H1 (cell line): Measurements from ENCODE around the gene CD81. TPM values are rescaled to one million over a fixed set of nuclear protein-coding genes. Genes with fewer than 3 reads are reported as not detected.

ENCODE experiments used
- CTCF ChIA-PET: fragments of 300-600 bp; sonication (Branson Sonifier 250); formaldehyde crosslinking; loops from one replicate; lab custom pipeline; 2021; ENCODE audit not compliant: partially characterized antibody; lab: Charles Lee
- POLR2A ChIA-PET: fragments of 300-600 bp; sonication (Branson Sonifier 250); formaldehyde crosslinking; loops from one replicate; lab custom pipeline; 2021; ENCODE audit warnings: inconsistent platforms; ENCODE audit not compliant: partially characterized antibody; lab: Charles Lee
- DNase-seq, 2 experiments: peaks; one replicate each; pipeline versions ENCODE4 v3.0.0 to v3.0.0-alpha.2; 2010 to 2022; ENCODE audit warnings: low spot score in 2 of 2, low read depth in 1 of 2, mixed read lengths in 1 of 2
- FAIRE-seq: peaks from 2 replicates; lab custom pipeline; 2011; peaks lifted over from hg19 to GRCh38; lab: Jason Lieb, UNC
- H2AFZ ChIP-seq: 2 replicates; pipeline ENCODE4 v1.8.1; 2012; ENCODE audit warnings: low read length, inconsistent platforms
- H2AK5ac ChIP-seq: 2 replicates; pipeline ENCODE4 v1.6.1; 2013; ENCODE audit warnings: low read depth, low read length
- H2BK120ac ChIP-seq: replicated peaks from 2 replicates; pipeline ENCODE3; 2013; ENCODE audit warnings: low read depth, low read length, inconsistent platforms
- H2BK12ac ChIP-seq: 2 replicates; pipeline ENCODE4 v1.6.1; 2013; ENCODE audit warnings: low read depth, low read length
- H2BK15ac ChIP-seq: 2 replicates; pipeline ENCODE4 v1.6.1; 2013; ENCODE audit warnings: low read length
- H2BK20ac ChIP-seq: 2 replicates; pipeline ENCODE4 v1.6.1; 2013; ENCODE audit warnings: low read length
- H2BK5ac ChIP-seq: 2 replicates; pipeline ENCODE4 v1.6.1; 2013; ENCODE audit warnings: low read depth, low read length
- H3K14ac ChIP-seq: 2 replicates; pipeline ENCODE4 v1.6.1; 2013; ENCODE audit warnings: inconsistent platforms; ENCODE audit not compliant: insufficient read length
- H3K18ac ChIP-seq: 2 replicates; pipeline ENCODE4 v1.6.1; 2013; ENCODE audit warnings: low read length; ENCODE audit errors: extremely low read depth
- H3K23ac ChIP-seq: 2 replicates; pipeline ENCODE4 v1.6.1; 2013; ENCODE audit warnings: inconsistent platforms; ENCODE audit not compliant: insufficient read length
- H3K23me2 ChIP-seq: 2 replicates; pipeline ENCODE4 v1.6.1; 2013; ENCODE audit warnings: low read depth, low read length
- H3K27ac ChIP-seq: 2 replicates; pipeline ENCODE4 v1.6.1; 2011; ENCODE audit warnings: low read depth, low read length, inconsistent platforms
- H3K27me3 ChIP-seq, 4 experiments: replicated peaks in 1 of 4; 1 replicate in 1 of 4; 2 replicates in 3 of 4; pipeline versions ENCODE4 v1.6.1 to v1.8.1; 2011 to 2013; ENCODE audit warnings: low read length in 3 of 4, mild to moderate bottlenecking in 3 of 4, inconsistent platforms in 2 of 4, mixed read lengths in 2 of 4, moderate library complexity in 1 of 4; ENCODE audit not compliant: control insufficient read depth in 3 of 4, insufficient read depth in 3 of 4; ENCODE audit errors: extremely low read depth in 1 of 4
- H3K36me3 ChIP-seq, 4 experiments: 2 replicates each; pipeline versions ENCODE4 v1.6.1 to v1.8.1; 2011 to 2013; ENCODE audit warnings: mild to moderate bottlenecking in 4 of 4, low read length in 3 of 4, moderate library complexity in 2 of 4, control low read depth in 1 of 4, inconsistent platforms in 1 of 4; ENCODE audit not compliant: insufficient read depth in 4 of 4, control insufficient read depth in 2 of 4
- H3K4ac ChIP-seq: replicated peaks from 2 replicates; pipeline ENCODE3; 2013; ENCODE audit warnings: low read length, low read depth, mixed read lengths, inconsistent platforms; ENCODE audit not compliant: insufficient read length
- H3K4me1 ChIP-seq, 4 experiments: replicated peaks in 1 of 4; 1 replicate in 1 of 4; 2 replicates in 3 of 4; pipeline versions ENCODE4 v1.6.1 to v1.8.1; 2011 to 2013; ENCODE audit warnings: low read length in 3 of 4, inconsistent platforms in 2 of 4, mixed read lengths in 1 of 4; ENCODE audit not compliant: insufficient read depth in 4 of 4, control insufficient read depth in 3 of 4
- H3K4me2 ChIP-seq, 2 experiments: 2 replicates each; pipeline versions ENCODE4 v1.6.1 to v1.8.1; 2011 to 2013; ENCODE audit warnings: low read depth in 2 of 2, low read length in 2 of 2, control low read depth in 1 of 2, inconsistent platforms in 1 of 2, mild to moderate bottlenecking in 1 of 2; ENCODE audit not compliant: insufficient read depth in 1 of 2
- H3K4me3 ChIP-seq, 4 experiments: fragments of 200-600, 300-600 bp in 1 of 4; sonication (generic), shearing (Covaris generic), sonication (Bioruptor Twin) in 1 of 4; 2 replicates each; pipeline versions ENCODE4 v1.5.1 to v1.8.1; 2011 to 2016; ENCODE audit warnings: low read length in 4 of 4, low read depth in 3 of 4, control low read depth in 2 of 4, inconsistent platforms in 2 of 4, mild to moderate bottlenecking in 2 of 4, mixed read lengths in 1 of 4, moderate library complexity in 1 of 4; ENCODE audit not compliant: insufficient read depth in 2 of 4; ENCODE audit errors: extremely low read depth in 1 of 4
- H3K56ac ChIP-seq: replicated peaks from 2 replicates; pipeline ENCODE3; 2013; ENCODE audit warnings: low read depth, mild to moderate bottlenecking, mixed read lengths, low read length, inconsistent platforms; ENCODE audit not compliant: insufficient read length
- H3K79me1 ChIP-seq: 2 replicates; pipeline ENCODE4 v1.6.1; 2013; ENCODE audit warnings: low read depth, low read length, control low read depth
- H3K79me2 ChIP-seq, 2 experiments: 2 replicates each; pipeline versions ENCODE4 v1.6.1 to v1.8.1; 2012 to 2013; ENCODE audit warnings: low read length in 2 of 2, mild to moderate bottlenecking in 2 of 2, inconsistent platforms in 1 of 2; ENCODE audit not compliant: insufficient read depth in 2 of 2, control insufficient read depth in 1 of 2
- H3K9ac ChIP-seq, 4 experiments: replicated peaks in 1 of 4; 1 replicate in 1 of 4; 2 replicates in 3 of 4; pipeline versions ENCODE4 v1.6.1 to v1.8.1; 2011 to 2013; ENCODE audit warnings: low read depth in 3 of 4, low read length in 3 of 4, control low read depth in 2 of 4, mild to moderate bottlenecking in 2 of 4, moderate library complexity in 2 of 4, inconsistent platforms in 1 of 4; ENCODE audit errors: extremely low read depth in 1 of 4
- H3K9me3 ChIP-seq, 2 experiments: 2 replicates each; pipeline versions ENCODE4 v1.6.1 to v1.8.1; 2012 to 2013; ENCODE audit warnings: mild to moderate bottlenecking in 2 of 2, moderate library complexity in 2 of 2, control low read depth in 1 of 2, inconsistent platforms in 1 of 2, low read depth in 1 of 2, low read length in 1 of 2, mixed read lengths in 1 of 2; ENCODE audit not compliant: insufficient read depth in 2 of 2
- H4K20me1 ChIP-seq, 2 experiments: replicated peaks in 1 of 2; 2 replicates each; pipeline versions ENCODE3 to v1.8.1; 2011 to 2013; ENCODE audit warnings: inconsistent platforms in 2 of 2, low read length in 2 of 2, mild to moderate bottlenecking in 1 of 2; ENCODE audit not compliant: insufficient read depth in 2 of 2, control insufficient read depth in 1 of 2
- H4K5ac ChIP-seq: 2 replicates; pipeline ENCODE4 v1.6.1; 2013; ENCODE audit warnings: low read length, low read depth, mixed read lengths, inconsistent platforms; ENCODE audit not compliant: insufficient read length
- H4K8ac ChIP-seq: 2 replicates; pipeline ENCODE4 v1.8.0; 2013; ENCODE audit warnings: mild to moderate bottlenecking, moderate library complexity, low read length, inconsistent platforms; ENCODE audit not compliant: insufficient read depth; ENCODE audit errors: extremely low read depth
- H4K91ac ChIP-seq: replicated peaks from 2 replicates; pipeline ENCODE3; 2013; ENCODE audit warnings: low read length, mixed read lengths, inconsistent platforms; ENCODE audit not compliant: insufficient read length
- ASH2L ChIP-seq: fragments of 200-600, 300-600 bp; sonication (generic); IDR thresholded peaks from one replicate; pipeline ENCODE4 v1.7.1; 2017; ENCODE audit warnings: low read length
- EZH2 ChIP-seq: fragments of 200-600 bp; sonication (generic); IDR thresholded peaks from 2 replicates; pipeline ENCODE4 v1.7.1; 2012; ENCODE audit warnings: low read depth, mild to moderate bottlenecking, moderate library complexity, low read length, inconsistent platforms; ENCODE audit not compliant: severe bottlenecking
- HDAC2 ChIP-seq, 2 experiments: fragments of 300-600 bp in 1 of 2; sonication (generic) in 1 of 2; IDR thresholded peaks; 2 replicates each; pipeline ENCODE4 v1.6.1; 2011 to 2012; ENCODE audit warnings: low read depth in 2 of 2, low read length in 2 of 2, mild to moderate bottlenecking in 2 of 2, moderate library complexity in 2 of 2, borderline replicate concordance in 1 of 2, inconsistent platforms in 1 of 2
- SAP30 ChIP-seq: fragments of 300-600 bp; sonication (generic); IDR thresholded peaks from 2 replicates; pipeline ENCODE4 v1.7.1; 2012; ENCODE audit warnings: low read length, moderate library complexity, mild to moderate bottlenecking, inconsistent platforms; ENCODE audit not compliant: insufficient read depth, insufficient replicate concordance
- SRF ChIP-seq: IDR thresholded peaks from 2 replicates; pipeline ENCODE4 v1.6.1; 2011; ENCODE audit warnings: mild to moderate bottlenecking, low read depth, low read length, moderate library complexity
- TBP ChIP-seq: IDR thresholded peaks from 2 replicates; pipeline ENCODE4 v1.6.1; 2011; ENCODE audit warnings: low read depth, low read length, improper control_type of control experiment
- WGBS, 2 experiments: shearing (Covaris generic) in 1 of 2; methylation state at CpG; one replicate each; pipeline versions ENCODE4 v1.1.6 to v1.1.7; 2013 to 2015; ENCODE audit warnings: low lambda C conversion rate in 2 of 2, mixed read lengths in 2 of 2, inconsistent platforms in 1 of 2, low coverage in 1 of 2, missing lambda C conversion rate in 1 of 2; ENCODE audit not compliant: insufficient replicate concordance in 2 of 2, insufficient coverage in 1 of 2, insufficient read length in 1 of 2; ENCODE audit errors: extremely low coverage in 1 of 2, missing lambda C conversion rate in 1 of 2; 5-methylcytosine and 5-hydroxymethylcytosine counted together
- polyA plus RNA-seq, 7 experiments: library from polyadenylated mRNA; depleted of rRNA in 3 of 7; stranded (reverse) in 5 of 7; unstranded in 2 of 7; fragments of >200 nt in 5 of 7; fragments of 200-250 nt in 2 of 7; gene quantifications; 1 replicate in 5 of 7; 2 replicates in 1 of 7; 4 replicates in 1 of 7; pipeline versions ENCODE4 v1.2.1 to v1.2.3, GENCODE V29; 2011 to 2013; ENCODE audit warnings: missing spikeins in 2 of 7, mixed read lengths in 2 of 7
- total RNA-seq: library from RNA; stranded (reverse); fragmentation: NEBNext Ultra II Directional; extraction: Animal tissue kit (Norgen Biotek cat#: 25700); gene quantifications from 2 replicates; pipeline ENCODE4 v1.2.1, GENCODE V29; 2021
- TF ChIP-seq, protein P1 (sequence below), 3 experiments: IDR thresholded peaks; 1 replicate in 2 of 3; 2 replicates in 1 of 3; pipeline versions ENCODE4 v1.5.1 to v1.6.1; 2011; ENCODE audit warnings: low read length in 3 of 3, mild to moderate bottlenecking in 3 of 3, inconsistent platforms in 2 of 3, low read depth in 1 of 3, moderate library complexity in 1 of 3; ENCODE audit not compliant: insufficient read depth in 1 of 3; ENCODE audit errors: control extremely low read depth in 1 of 3
- TF ChIP-seq, protein P2 (sequence below): IDR thresholded peaks from 2 replicates; pipeline ENCODE4 v1.6.1; 2012; ENCODE audit warnings: inconsistent platforms

The CD81 gene
- total and polyA plus RNA-seq, 2 of the 8 experiments (the other 6 are each of a cell fraction or from before 2014, with no cell fraction given), result 238 to 309 TPM

- peaks cover 0 to 10% (median 5%) of the 10 kb centered on the region in 4 experiments; a peak in 6 of 7 replicates for H3K4me1 ChIP-seq
- H3K36me3 ChIP-seq, result no peaks in the 10 kb centered on the region
- peaks cover 11 to 15% of the 10 kb centered on the region in 2 experiments; a peak in 3 of 4 replicates for H3K79me2 ChIP-seq
- no peak overlapping the region for H3K4ac ChIP-seq
- no peak overlapping the region for H2AFZ ChIP-seq
- H3K79me1 ChIP-seq, result peaks cover 7% of the 10 kb centered on the region
- FAIRE-seq, result no peak
- H3K23ac ChIP-seq, result no peak overlapping the region
- no peak overlapping the region for H3K18ac ChIP-seq
- ChIA-PET POLR2A (no interaction called here), CTCF (interaction anchor here (1.3 to 1.5 kb wide), 2 partner anchors 12 to 70 kb away, joined by 3 to 5 read pairs; no protein-coding TSS in a partner anchor)
- peaks cover 0 to 2% (median 0%) of the 10 kb centered on the region in 4 experiments; a peak in 1 of 7 replicates for H3K27me3 ChIP-seq
- H3K4me2 ChIP-seq, result no peak overlapping the region
- no peak overlapping the region for H2AK5ac ChIP-seq
- H3K9ac ChIP-seq, result no peak overlapping the region
- no peak overlapping the region for H3K56ac ChIP-seq
- no peak overlapping the region for H4K91ac ChIP-seq
- no peak overlapping the region for H3K27ac ChIP-seq
- peaks cover 7 to 16% of the 10 kb centered on the region in 2 experiments for H4K20me1 ChIP-seq
- DNase-seq, result no peak
- no peak overlapping the region for H2BK12ac ChIP-seq
- H4K8ac ChIP-seq, result no peak overlapping the region
- H3K4me3 ChIP-seq, result no peak overlapping the region
- H2BK15ac ChIP-seq, result no peak overlapping the region
- no peak overlapping the region for H2BK120ac ChIP-seq
- no peaks in the 10 kb centered on the region for H3K9me3 ChIP-seq
- H3K14ac ChIP-seq, result no peak overlapping the region
- H3K23me2 ChIP-seq, result peaks cover 11% of the 10 kb centered on the region; the same call in 1 of the 2 replicates
- H2BK20ac ChIP-seq, result no peak overlapping the region
- no peak overlapping the region for H2BK5ac ChIP-seq
- WGBS, 2 experiments, result 88% methylated on average over 15 of the region's 15 CpGs; no CpG with 5 or more reads in 1 of the 2 experiments
- H4K5ac ChIP-seq, result no peak overlapping the region
- TF ChIP-seq TBP (no peak), EZH2 (no peak), ASH2L (no peak), SRF (no peak), SAP30 (no peak), HDAC2 (IDR thresholded peaks at IDR 0.05; ENCODE audit: borderline replicate concordance in 1 of 2, low read depth in 2 of 2, low read length in 2 of 2) (no peak)
- TF ChIP-seq, protein P1, sequence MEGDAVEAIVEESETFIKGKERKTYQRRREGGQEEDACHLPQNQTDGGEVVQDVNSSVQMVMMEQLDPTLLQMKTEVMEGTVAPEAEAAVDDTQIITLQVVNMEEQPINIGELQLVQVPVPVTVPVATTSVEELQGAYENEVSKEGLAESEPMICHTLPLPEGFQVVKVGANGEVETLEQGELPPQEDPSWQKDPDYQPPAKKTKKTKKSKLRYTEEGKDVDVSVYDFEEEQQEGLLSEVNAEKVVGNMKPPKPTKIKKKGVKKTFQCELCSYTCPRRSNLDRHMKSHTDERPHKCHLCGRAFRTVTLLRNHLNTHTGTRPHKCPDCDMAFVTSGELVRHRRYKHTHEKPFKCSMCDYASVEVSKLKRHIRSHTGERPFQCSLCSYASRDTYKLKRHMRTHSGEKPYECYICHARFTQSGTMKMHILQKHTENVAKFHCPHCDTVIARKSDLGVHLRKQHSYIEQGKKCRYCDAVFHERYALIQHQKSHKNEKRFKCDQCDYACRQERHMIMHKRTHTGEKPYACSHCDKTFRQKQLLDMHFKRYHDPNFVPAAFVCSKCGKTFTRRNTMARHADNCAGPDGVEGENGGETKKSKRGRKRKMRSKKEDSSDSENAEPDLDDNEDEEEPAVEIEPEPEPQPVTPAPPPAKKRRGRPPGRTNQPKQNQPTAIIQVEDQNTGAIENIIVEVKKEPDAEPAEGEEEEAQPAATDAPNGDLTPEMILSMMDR (IDR thresholded peaks at IDR 0.05; ENCODE audit: control extremely low read depth in 1 of 3, insufficient read depth in 1 of 3, low read depth in 1 of 3, low read length in 3 of 3), result no peak
- TF ChIP-seq, protein P2, sequence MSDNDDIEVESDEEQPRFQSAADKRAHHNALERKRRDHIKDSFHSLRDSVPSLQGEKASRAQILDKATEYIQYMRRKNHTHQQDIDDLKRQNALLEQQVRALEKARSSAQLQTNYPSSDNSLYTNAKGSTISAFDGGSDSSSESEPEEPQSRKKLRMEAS, result no peak
Measured at GRCh38 chr11:2374456-2375201, 2.5 kb upstream of the CD81 start.
